ENCODE data around the gene TNS3. TPM values are rescaled to one million over a fixed set of nuclear protein-coding genes. Genes with fewer than 3 reads are reported as not detected.
A peak's percentile ranks its signal among the peaks of the same experiment; 100 is the strongest.

TNS3 gene
- total and polyA plus RNA-seq, 2 of the 13 experiments (the other 11 are each of a cell fraction or from before 2014, with no cell fraction given), result 52.9 to 55.7 TPM

DNA sequence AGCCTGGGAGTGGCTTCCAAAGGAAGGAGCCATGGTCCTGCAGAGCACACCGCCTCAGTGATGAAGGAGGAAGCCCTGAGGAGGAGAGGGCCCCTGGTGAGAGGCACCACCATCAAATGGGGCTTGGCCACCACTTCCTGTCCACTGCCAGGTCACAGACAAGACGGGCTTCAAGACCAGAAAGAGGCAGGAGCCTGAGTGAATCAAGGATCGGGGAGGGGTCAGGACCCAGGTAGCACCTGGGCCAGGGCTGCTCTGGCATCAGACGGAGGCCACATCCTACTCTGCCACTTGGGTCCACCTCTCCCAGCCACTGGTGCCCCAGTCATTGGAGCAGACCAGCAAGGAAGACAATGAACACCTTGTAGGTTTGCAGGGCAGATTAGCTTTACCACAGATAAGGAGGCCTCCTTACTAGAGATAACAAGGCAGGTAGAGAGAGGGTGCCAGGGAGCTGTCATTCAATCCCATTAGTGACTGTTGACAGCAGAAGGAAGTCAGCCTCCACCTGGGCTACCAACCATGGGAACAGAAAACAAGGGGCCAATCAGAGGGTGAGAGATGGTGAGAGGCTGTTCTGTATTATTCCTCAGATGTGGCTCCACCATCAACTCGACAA, 143.4 kb downstream of the TNS3 start:
- Histone ChIP-seq H3K4me1 (ENCODE audit: insufficient read depth, low read length) (0 out of 2 replicates have a peak, but pooled peaks cover 8% of the 10 kb centered on the region), H2AFZ (ENCODE audit: low read length) (no peak overlapping the region), H3K79me2 (ENCODE audit: insufficient read depth, low read length) (peaks cover 23% of the 10 kb centered on the region), H3K9me3 (ENCODE audit: low read length) (no peaks in the 10 kb centered on the region), H3K27me3 (ENCODE audit: control insufficient read depth in 1 of 2, insufficient read depth in 2 of 2, low read length in 2 of 2) (no peaks in the 10 kb centered on the region), H3K9ac (ENCODE audit: insufficient read depth, low read depth, low read length) (no peak overlapping the region), H3K27ac (ENCODE audit: extremely low read length, insufficient read depth, low read length) (no peak overlapping the region), H3K4me2 (ENCODE audit: low read depth, low read length) (no peak overlapping the region), H4K20me1 (ENCODE audit: insufficient read depth, low read length) (peaks cover 31% of the 10 kb centered on the region), H3K4me3 (replicated peaks in 1 of 3; ENCODE audit: insufficient read depth in 1 of 3, low read depth in 2 of 3, low read length in 3 of 3) (no peak overlapping the region), H3K36me3 (replicated peaks in 1 of 2; ENCODE audit: control insufficient read depth in 1 of 2, insufficient read depth in 2 of 2, low read length in 2 of 2) (peaks cover 37 to 65% of the 10 kb centered on the region in 2 experiments)
- intact Hi-C loops (cut with micrococcal nuclease; ENCODE audit: unreplicated experiment), result no loop called here
- no TSS peak for BruUV-seq (replicated peaks)
- TF ChIP-seq ATAD3A (CRISPR knock-in tag; IDR thresholded peaks at IDR 0.05), result no peak
- no peak for TF ChIP-seq ZNF10 (CRISPR knock-in tag; IDR thresholded peaks at IDR 0.05; ENCODE audit: borderline replicate concordance, low read depth)
- TF ChIP-seq, protein P1, sequence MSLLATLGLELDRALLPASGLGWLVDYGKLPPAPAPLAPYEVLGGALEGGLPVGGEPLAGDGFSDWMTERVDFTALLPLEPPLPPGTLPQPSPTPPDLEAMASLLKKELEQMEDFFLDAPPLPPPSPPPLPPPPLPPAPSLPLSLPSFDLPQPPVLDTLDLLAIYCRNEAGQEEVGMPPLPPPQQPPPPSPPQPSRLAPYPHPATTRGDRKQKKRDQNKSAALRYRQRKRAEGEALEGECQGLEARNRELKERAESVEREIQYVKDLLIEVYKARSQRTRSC (CRISPR knock-in tag; IDR thresholded peaks at IDR 0.05; ENCODE audit: low read depth), result no peak
- in situ Hi-C loops (cut with HindIII; ENCODE audit: extremely low pct_ligation_motif_present, low pct_unique_long_range_greater_than_20kb), result no loop called here
- no peak for DNase-seq (ENCODE audit: low spot score)
- no peak for FAIRE-seq
- ATAC-seq, result no peak
- ChIA-PET CTCF (ENCODE audit: low intra/inter-chr PET ratio, low total read pairs) (no interaction called here), POLR2A (no interaction called here)
- 100% methylated on average over 4 of the region's 5 CpGs for WGBS (ENCODE audit: low lambda C conversion rate)

- ChIA-PET CTCF (ENCODE audit: low intra/inter-chr PET ratio, low total read pairs) (interaction anchor here (0.6 kb wide), 1 partner anchor 383 kb away, joined by 3 read pairs; no protein-coding TSS in a partner anchor), POLR2A (no interaction called here)
- peak; percentile 74 for ATAC-seq
- FAIRE-seq, result peak; percentile 28
- 78% methylated on average over 5 of the region's 5 CpGs for WGBS (ENCODE audit: low lambda C conversion rate)
- TF ChIP-seq STAG1 (CRISPR knock-in tag; IDR thresholded peaks at IDR 0.05), result peak; percentile 68
- TF ChIP-seq E2F2 (CRISPR knock-in tag; IDR thresholded peaks at IDR 0.05; ENCODE audit: borderline replicate concordance), result no peak
- TF ChIP-seq RAD21 (CRISPR knock-in tag; IDR thresholded peaks at IDR 0.05), result 0 out of 2 replicates have a peak, but pooled peaks have one; percentile 22
- no peak for TF ChIP-seq KMT2B (CRISPR knock-in tag; IDR thresholded peaks at IDR 0.05)
- no peak for TF ChIP-seq MED13 (CRISPR knock-in tag; IDR thresholded peaks at IDR 0.05)
- TF ChIP-seq, protein P2, sequence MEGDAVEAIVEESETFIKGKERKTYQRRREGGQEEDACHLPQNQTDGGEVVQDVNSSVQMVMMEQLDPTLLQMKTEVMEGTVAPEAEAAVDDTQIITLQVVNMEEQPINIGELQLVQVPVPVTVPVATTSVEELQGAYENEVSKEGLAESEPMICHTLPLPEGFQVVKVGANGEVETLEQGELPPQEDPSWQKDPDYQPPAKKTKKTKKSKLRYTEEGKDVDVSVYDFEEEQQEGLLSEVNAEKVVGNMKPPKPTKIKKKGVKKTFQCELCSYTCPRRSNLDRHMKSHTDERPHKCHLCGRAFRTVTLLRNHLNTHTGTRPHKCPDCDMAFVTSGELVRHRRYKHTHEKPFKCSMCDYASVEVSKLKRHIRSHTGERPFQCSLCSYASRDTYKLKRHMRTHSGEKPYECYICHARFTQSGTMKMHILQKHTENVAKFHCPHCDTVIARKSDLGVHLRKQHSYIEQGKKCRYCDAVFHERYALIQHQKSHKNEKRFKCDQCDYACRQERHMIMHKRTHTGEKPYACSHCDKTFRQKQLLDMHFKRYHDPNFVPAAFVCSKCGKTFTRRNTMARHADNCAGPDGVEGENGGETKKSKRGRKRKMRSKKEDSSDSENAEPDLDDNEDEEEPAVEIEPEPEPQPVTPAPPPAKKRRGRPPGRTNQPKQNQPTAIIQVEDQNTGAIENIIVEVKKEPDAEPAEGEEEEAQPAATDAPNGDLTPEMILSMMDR (CRISPR knock-in tag; IDR thresholded peaks at IDR 0.05), result peak; percentile 54
- Histone ChIP-seq H3K27me3 (ENCODE audit: control insufficient read depth in 1 of 2, insufficient read depth in 2 of 2, low read length in 2 of 2) (no peaks in the 10 kb centered on the region), H3K4me3 (replicated peaks in 1 of 3; ENCODE audit: insufficient read depth in 1 of 3, low read depth in 2 of 3, low read length in 3 of 3) (no peak overlapping the region), H3K4me2 (ENCODE audit: low read depth, low read length) (no peak overlapping the region), H3K36me3 (replicated peaks in 1 of 2; ENCODE audit: control insufficient read depth in 1 of 2, insufficient read depth in 2 of 2, low read length in 2 of 2) (peaks cover 42 to 65% of the 10 kb centered on the region in 2 experiments), H4K20me1 (ENCODE audit: insufficient read depth, low read length) (peaks cover 18% of the 10 kb centered on the region; the same call in 1 of the 2 replicates), H2AFZ (ENCODE audit: low read length) (no peak overlapping the region), H3K9me3 (ENCODE audit: low read length) (no peaks in the 10 kb centered on the region), H3K9ac (ENCODE audit: insufficient read depth, low read depth, low read length) (no peak overlapping the region), H3K79me2 (ENCODE audit: insufficient read depth, low read length) (peaks cover 6% of the 10 kb centered on the region), H3K4me1 (ENCODE audit: insufficient read depth, low read length) (0 out of 2 replicates have a peak, but pooled peaks cover 2% of the 10 kb centered on the region), H3K27ac (ENCODE audit: extremely low read length, insufficient read depth, low read length) (no peak overlapping the region)
- in situ Hi-C loops (cut with HindIII; ENCODE audit: extremely low pct_ligation_motif_present, low pct_unique_long_range_greater_than_20kb) (no loop called here), intact Hi-C loops (cut with micrococcal nuclease; ENCODE audit: unreplicated experiment) (no loop called here)
- DNase-seq (ENCODE audit: low spot score), result peak; percentile 27
- BruUV-seq (replicated peaks), result no TSS peak
These were observed 146.0 kb downstream of the TNS3 start for GRCh38 chr7:47435889-47436312.

Measured in HepG2 (cell line).